Stimulated activated CD4-positive, alpha-beta T cell treated with anti-CD3 and anti-CD28 coated beads, Interleukin-1b, Interleukin-23, amount 100 ng/mL, for 1 hour (primary cell): ENCODE measurements around the gene SLC4A1AP.
"Not testable (repeated sequence)": the region's sequence is repeated elsewhere in the genome, so short reads cannot be mapped to it uniquely, and the experiment has no call there.

Experiments used
- DNase-seq, 2 donors: peaks; one replicate each; pipeline ENCODE4 v3.0.0-alpha.2; 2020; ENCODE audit warnings: low read depth in 2 of 2

SLC4A1AP gene, protein sequence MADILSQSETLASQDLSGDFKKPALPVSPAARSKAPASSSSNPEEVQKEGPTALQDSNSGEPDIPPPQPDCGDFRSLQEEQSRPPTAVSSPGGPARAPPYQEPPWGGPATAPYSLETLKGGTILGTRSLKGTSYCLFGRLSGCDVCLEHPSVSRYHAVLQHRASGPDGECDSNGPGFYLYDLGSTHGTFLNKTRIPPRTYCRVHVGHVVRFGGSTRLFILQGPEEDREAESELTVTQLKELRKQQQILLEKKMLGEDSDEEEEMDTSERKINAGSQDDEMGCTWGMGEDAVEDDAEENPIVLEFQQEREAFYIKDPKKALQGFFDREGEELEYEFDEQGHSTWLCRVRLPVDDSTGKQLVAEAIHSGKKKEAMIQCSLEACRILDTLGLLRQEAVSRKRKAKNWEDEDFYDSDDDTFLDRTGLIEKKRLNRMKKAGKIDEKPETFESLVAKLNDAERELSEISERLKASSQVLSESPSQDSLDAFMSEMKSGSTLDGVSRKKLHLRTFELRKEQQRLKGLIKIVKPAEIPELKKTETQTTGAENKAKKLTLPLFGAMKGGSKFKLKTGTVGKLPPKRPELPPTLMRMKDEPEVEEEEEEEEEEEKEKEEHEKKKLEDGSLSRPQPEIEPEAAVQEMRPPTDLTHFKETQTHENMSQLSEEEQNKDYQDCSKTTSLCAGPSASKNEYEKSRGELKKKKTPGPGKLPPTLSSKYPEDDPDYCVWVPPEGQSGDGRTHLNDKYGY

DNA sequence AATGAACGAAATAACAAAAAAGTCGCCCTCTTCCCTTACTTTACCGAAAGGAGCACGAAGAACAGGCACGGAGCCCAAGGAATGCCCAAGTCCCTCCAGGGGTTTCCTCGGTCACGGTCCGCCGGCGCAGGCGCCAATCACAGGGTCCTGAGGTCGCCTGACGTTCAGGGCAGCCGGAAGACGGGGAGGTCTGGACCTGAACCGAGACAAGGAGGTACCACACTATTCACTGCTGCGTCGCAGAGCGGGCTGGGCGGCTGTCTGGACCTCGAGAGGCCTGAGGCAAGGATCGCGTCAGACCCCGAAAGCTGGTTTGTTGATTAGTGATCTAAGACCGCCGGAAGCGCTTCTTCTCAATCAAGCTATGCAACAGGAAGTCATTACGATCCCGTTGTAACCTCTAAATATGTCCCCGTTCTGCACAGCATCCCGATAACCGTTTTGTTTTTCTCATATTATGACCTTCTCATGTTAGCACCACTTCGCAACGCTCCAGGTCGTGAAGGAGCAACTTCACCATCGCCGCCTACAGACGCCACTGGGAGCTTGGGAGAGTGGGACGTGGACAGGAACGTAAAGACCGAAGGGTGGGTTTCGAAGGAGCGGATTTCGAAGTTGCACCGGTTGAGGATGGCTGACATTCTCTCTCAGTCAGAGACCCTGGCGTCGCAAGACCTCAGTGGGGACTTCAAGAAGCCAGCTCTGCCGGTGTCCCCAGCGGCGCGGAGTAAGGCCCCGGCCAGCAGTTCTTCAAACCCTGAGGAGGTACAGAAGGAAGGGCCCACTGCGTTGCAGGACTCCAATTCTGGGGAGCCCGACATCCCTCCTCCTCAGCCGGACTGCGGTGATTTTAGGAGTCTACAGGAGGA is at the start of gene SLC4A1AP, which contains the start of gene SUPT7L:
Gene SLC4A1AP (plus strand): TSS at position 605 of the 869 bp plus-strand sequence. CDS start 26 bp downstream, at position 631.
Gene SUPT7L (minus strand): TSS at position 330 of the 869 bp plus-strand sequence. CDS start 1,422 bp downstream, outside the sequence.
- peak; percentile 18 to 51 for DNase-seq

DNA sequence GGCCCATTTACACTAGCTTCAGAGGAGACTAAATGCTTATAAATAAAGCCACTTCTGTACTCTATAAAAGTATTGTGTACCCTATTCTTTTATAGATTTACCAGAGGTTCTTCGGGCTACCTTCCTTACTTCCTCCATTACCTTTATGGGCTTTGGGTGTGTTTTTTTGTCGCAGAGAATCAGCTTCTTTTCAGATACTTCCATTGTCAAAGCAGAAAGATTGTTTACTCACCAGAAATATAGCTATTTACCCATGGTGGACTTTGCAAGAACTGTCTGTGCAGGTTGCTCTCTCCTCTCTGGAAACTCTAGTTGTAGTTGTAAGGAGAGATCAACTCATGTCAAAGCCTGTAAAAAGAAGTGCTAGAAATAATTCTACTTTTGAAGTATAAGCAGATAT is 49.7 kb upstream of the SLC4A1AP start:
- no peak for DNase-seq

DNA sequence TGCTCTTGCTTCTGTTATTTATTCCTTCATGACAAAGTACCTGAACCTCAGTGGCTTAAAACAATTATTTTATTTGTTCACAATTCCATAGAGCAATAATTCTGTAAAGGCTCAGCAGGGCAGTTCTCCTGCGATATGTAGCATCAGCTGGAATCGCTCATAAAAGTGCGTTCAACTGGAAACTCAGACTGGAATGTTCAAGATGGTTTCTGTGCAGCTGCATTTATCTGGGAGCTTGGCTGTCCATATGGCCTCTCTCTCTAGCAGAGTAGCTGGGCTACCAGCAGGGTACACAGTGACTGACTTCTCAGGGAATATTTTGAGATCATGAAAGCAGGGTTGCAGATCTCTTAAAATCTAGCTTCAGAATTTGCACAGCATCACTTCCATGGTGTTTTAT is 48.4 kb upstream of the SLC4A1AP start:
- no peak for DNase-seq

DNA sequence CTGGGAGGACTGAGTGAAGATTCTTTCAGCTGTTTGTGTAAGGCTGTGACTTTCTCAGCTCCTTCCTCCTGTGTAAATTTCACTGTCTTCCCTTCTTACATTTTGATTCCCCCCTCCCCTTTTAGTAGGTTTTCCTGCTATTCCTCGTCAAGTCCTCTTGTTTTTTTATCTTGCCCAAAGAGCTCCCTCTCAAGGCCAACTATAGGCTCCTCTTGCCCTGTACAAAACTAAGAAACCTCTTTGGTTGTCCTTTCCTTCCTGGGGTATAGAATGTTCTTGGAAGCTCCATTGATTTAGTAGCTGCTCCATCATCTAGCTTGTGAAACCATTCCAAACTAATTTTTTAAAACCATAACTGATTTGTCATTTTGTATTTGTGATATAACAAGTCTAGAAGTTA is 42.2 kb upstream of the SLC4A1AP start:
- DNase-seq, result no peak

DNA sequence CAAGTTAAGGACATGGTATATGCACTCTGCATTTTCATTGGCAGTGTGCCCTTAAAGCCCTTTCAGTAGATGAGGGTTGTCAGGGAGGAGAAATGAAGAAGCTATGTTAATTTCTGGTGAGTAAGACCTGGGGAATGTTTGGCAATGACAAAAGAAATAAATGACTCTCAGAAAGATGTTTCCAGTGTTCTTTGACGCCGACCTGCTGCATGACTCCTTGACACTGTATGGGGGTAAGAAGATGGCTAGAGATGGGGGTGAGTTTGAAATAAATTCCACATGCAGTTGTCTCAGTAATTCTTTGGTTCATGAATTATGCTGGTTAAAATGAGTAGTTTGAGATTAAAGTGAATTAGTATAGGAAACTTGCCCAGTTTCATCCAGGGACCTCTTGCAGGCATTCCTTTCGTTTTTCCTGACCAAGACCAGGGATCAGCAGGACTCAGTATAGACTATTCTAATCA is 40.7 kb upstream of the SLC4A1AP start:
- DNase-seq, result no peak

DNA sequence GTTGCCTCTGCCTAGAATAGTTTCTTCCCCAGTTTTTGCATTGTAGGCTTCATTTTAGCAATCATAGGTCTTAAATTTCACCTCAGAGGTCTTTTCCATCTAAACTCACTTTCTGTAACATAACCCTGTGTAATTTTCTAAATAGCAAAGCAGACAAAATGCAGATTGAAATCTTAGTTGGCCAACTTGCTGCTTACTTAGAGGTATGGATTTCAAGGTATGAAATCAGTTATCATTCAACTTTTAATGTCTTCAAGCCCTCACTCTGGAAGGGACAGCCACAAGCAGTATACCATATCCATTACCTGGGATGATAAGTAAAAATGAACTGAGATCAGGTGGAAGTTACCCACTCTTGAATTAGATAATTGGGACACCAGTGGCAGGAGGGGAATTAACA is 38.7 kb upstream of the SLC4A1AP start:
- no peak for DNase-seq

DNA sequence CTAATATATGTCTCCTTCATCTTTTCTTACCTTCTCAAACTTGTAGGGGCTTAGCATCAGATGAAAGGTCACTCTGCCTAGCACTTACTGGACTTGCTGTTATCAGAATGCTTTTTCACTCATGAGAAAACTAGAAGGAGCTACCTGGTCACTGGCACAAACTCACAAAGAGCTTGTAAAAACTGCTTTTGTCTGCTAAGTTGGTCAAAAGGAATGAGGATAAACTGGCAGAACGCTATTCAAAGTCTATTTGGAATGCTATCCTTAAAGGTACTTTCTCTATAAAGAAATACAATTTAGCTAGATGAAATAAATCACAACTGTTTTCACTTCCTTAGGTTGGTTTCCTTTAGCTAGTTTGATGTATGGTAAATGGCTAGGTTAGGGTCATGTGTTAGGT is 37.4 kb upstream of the SLC4A1AP start:
- not testable (repeated sequence) for DNase-seq

DNA sequence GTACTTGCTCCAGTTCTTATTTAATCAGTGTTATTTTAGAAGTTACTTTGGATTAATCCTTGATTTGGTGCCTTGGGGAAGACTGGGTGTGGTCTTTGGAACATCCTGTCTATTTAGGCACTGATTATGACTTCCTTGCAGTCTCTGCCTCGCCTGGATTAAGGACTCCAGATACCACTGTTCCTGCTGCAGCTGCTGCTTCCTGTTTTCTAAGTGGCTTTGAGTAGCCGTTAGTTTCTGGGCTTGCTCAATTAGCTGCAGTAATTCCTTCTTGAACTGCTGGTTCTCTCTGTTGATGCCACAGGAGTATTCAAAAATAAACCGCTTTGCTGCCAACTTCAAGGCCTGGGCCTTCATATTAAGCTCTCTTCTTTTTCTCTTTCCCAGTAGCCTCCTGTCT is 36.8 kb upstream of the SLC4A1AP start:
- DNase-seq, result not testable (repeated sequence)

DNA sequence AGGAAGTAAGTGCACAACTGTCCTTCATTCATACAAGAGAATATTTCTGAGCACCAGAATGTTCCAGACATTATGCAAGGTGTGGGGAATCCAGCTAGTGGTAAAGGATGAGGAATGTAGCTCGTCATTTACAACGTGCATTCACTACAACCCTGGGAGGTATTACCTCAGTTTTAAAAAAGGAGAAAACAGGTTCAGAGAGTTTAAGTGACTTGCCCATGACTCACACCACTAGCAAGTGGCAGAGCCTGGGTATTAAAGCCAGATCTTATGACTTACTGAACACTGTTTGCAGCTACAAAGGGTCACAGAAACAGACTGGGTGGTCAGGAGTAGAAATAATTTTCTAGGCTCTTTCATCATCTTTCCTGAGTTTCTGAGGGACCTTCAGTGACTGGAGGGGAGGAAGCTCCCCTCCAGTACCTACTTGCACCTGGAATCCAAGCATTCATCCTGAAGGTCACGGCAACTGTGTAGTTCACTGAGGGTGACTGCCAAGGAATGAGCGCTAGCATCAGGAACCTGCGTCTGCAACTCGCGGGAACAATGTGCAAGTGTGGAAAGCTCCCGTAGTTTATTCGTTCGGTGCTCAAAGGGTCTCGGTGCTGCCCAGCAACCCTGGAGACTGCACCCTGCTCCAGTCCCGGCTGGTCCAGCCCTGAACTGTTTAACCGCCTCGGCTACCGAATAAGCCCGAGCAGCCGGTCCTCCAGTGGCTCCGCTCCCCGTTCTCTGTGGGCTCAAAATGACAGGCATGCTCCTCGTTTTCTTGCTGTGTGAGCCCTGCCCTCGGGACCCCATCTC is 35.5 kb upstream of the SLC4A1AP start:
- DNase-seq, result no peak

DNA sequence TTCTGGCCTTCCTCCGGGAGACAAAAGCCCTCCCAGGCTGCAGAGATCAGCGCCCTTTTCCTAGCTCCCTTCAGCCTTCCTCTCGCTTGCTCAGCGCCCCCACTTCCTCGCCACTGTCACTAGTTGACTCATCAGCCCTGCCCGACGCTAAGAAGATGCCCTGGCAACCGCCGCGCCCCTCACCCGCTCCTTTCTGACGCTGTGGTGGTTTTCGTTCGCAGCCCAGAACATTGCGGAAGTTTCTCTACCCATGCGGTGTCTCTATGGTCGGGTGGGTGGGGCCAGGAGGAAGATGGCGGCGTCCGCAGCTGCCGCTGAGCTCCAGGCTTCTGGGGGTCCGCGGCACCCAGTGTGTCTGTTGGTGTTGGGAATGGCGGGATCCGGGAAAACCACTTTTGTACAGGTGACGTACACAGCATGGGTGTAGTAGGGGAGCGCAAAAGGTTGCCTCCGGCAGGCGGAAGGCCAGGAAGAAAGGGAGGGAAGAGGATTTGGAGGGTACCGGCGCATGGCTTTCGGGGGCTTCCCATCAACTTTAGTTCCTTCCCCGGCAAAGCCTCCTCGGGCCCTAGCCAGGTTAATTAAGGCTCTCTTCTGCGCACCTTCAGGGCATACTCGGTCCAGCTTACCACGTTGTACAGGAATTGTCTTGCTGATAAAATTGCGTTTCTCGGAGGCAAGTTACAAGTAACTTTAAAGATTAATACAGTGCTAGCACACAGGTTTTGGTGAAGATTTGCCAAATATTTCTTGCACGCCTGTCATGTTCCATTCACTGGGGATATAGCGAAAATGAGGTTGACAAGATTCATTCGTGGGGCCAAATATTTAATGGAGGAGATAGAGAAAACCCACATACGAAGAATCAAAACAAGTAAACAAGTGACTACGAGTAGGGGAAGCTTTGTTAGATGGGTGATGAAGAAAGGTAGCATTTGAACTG is 34.7 kb upstream of the SLC4A1AP start, which contains the start of the genes CCDC121 and GPN1:
Gene CCDC121 (minus strand): TSS at position 246 of the 943 bp plus-strand sequence. CDS start 1,213 bp downstream, outside the sequence.
Gene GPN1 (plus strand): TSS at position 284 of the 943 bp plus-strand sequence. CDS start 9 bp downstream, at position 293.
- DNase-seq, result peak; percentile 78 to 84

DNA sequence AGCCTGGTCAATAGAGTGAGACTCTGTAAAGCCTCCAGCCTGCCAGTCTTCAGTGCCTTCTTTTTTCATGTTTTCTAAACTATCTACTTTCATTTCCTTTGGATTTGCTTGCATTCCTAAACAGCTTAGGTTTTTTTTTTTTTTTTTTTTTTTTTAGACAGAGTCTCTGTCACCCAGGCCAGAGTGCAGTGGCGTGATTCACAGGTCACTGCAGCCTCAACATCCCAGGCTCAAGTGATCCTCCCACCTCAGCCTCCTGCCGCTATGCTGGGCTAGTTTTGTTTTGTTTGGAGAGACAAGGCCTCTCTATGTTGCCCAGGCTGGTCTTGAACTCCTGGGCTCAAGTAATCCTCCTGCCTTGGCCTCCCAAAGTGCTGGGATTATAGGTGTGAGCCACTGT is 33.4 kb upstream of the SLC4A1AP start:
- DNase-seq, result not testable (repeated sequence)

DNA sequence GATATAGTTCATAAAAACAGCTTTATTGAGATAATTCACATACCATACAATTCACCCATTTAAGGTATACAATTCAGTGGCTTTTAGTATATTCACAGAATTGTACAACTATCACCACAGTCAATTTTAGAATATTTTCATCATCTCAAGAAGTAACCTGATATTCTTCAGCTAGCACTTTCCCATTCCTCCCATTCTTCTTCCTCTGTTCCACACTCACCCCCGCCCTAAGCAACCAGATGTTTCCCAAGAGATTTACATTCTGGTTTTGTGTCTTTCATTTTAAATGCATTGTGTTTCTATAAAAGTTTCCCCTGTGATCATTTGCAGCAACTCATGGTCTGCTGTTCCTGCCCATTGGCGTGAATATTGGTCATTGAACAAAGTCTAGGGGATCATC is 29.4 kb upstream of the SLC4A1AP start:
- DNase-seq, result no peak

DNA sequence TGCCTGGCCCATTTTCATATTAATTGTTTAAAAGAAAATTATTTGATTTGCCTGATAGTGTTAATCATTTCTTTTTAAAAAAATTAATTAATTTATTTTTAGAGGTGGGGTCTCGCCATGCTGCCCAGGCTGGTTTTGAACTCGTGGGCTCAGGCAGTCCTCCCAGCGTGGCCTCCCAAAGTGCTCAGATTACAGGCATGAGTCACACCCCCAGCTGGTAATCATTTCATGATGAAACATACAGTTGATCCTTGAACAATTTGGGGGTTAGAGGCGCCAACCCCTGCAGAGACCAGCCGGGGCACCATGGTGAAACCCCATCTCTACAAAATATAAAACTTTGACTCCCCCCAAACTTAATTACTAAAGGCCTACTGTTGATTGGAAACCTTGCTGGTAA is 26.9 kb upstream of the SLC4A1AP start:
- no peak for DNase-seq

DNA sequence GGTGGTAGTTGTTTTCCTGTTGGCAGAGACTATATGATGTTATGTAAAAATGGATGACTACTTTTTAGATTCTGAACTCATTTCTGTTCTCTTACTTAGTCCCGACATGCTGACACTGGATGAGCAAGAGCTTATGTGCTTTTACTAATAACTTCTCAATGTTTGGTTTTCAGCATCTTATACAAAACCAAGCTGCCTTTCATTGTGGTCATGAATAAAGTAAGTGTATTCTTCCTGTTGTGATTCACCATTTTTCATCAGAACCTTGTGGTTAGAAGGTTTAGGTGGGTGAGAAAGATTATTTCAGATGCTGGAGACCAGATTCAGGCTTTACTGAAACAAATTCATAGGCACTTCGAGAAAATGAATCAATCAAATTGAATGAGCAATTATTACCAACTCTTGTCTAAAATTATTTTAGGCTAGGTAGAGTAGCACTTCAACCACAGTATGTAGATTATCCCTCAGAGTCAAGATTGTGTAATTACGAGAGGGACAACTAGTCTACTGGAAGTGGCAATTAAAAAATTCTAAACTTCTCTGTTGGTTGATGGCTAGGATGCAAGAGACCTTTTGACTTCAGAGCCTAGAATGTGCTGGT is 25.6 kb upstream of the SLC4A1AP start:
- DNase-seq, result no peak

DNA sequence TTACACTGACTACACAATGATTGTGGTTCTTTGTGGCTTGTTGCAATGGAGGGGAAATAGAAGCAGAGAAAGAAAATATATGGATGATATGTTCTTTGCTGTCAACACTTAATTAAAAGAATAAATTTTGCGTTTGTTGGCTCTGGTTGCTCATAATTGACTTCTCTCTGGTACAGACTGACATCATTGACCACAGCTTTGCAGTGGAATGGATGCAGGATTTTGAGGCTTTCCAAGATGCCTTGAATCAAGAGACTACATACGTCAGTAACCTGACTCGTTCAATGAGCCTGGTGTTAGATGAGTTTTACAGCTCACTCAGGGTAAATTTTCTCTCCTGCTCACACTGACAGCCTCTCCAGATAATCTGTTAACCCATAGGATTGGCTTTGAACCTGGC is 25.0 kb upstream of the SLC4A1AP start:
- DNase-seq, result no peak

DNA sequence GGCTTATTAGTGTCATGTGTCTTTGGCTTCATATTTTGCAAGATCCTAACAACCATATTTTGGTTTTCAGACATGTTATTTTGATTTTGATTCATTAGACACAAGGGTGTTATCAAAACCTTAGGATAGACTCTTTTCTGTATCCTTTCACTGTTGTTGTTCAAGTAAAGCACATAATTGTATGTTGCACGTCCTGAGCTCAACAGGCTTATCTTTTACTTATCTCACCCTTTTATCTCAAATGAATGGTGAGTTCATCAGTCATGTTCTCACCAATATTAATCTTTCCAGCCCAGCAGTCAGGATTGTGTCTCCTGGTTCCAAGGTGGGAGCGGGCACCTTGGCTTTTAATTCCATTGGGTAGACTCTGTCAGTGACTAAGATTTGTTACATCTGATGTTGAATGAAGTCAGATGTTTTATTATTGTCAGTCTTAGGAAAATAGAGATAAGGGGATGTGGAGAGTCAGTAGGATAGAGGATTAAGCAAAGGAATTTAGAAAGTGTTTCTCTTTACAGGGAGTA is 22.9 kb upstream of the SLC4A1AP start:
- no peak for DNase-seq

DNA sequence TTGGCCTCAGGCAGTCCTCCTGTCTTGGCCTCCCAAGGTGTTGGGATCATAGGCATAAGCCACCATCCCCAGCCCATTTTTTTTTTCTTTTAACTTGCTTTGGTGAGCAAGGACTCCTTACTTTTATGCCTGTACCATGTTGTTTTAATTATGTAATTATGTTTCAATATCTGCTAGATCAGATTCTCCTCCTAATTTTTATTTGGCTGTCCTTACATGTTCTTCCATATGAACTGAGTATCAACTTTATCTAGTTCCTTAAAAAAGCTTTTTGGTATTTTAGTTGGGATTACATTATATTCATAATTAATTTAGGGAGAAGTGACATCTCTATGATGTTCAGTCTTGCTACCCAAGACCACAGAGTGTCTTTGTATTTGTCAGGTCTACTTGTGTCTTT is 18.5 kb upstream of the SLC4A1AP start:
- no peak for DNase-seq

DNA sequence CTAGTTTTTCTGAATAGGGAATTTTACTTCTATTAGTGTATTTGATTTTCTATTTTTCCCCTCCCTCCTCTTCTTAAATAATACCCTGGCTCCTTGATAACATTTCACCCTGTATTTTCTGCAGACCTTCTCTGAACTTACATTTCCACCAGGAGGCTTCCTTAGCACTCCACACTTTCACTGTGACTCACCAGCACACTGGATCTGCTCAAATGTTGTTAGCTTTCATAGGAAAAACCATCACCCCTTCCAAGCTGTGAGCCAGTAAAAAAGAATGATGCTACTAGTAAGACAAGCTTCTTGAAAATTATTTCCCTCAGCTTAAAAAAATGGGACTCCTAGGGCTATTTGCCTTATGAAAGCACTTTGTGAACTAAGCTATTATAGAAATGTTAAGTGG is 16.4 kb upstream of the SLC4A1AP start:
- DNase-seq, result no peak

DNA sequence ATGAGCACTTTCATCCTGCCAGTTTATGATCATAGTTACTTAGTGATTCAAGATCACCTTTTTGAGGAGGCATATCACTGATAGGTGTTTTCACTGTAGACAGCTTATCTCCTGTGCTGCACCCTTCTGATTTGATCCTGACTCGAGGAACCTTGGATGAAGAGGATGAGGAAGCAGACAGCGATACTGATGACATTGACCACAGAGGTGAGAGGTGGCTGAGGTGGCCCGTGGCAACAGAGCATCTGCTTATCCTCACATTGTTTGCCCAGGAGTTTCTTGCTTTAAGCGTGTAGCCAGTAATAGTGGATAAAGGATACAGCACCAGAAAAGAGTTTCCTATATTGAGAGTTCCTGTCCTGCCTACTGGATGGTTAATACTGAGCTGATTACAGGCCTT is 16.0 kb upstream of the SLC4A1AP start:
- no peak for DNase-seq
